ENCODE data around the gene LRRK1.

The LRRK1 gene

GRCh38 chr15:101063212-101063611 is 144.1 kb downstream of the LRRK1 start:
- DNase-seq (ENCODE audit: low read depth): no peak
- no peak overlapping the region for H3K4me3 ChIP-seq (ENCODE audit: low read depth, low read length)
- no peak for TF ChIP-seq CTCF (IDR thresholded peaks at IDR 0.05; ENCODE audit: low read depth, low read length, missing control alignments)

GRCh38 chr15:101063891-101064794 is 145.0 kb downstream of the LRRK1 start:
- no peak overlapping the region for H3K4me3 ChIP-seq (ENCODE audit: low read depth, low read length)
- DNase-seq (ENCODE audit: low read depth): no peak
- TF ChIP-seq CTCF (IDR thresholded peaks at IDR 0.05; ENCODE audit: low read depth, low read length, missing control alignments): no peak

GRCh38 chr15:101064795-101065569 is 145.8 kb downstream of the LRRK1 start:
- no peak for DNase-seq (ENCODE audit: low read depth)
- H3K4me3 ChIP-seq (ENCODE audit: low read depth, low read length): no peak overlapping the region
- no peak for TF ChIP-seq CTCF (IDR thresholded peaks at IDR 0.05; ENCODE audit: low read depth, low read length, missing control alignments)

GRCh38 chr15:101065570-101066221 is 146.5 kb downstream of the LRRK1 start:
- TF ChIP-seq CTCF (IDR thresholded peaks at IDR 0.05; ENCODE audit: low read depth, low read length, missing control alignments): no peak
- no peak for DNase-seq (ENCODE audit: low read depth)
- no peak overlapping the region for H3K4me3 ChIP-seq (ENCODE audit: low read depth, low read length)

GRCh38 chr15:101066501-101067408 is 147.6 kb downstream of the LRRK1 start:
- no peak for TF ChIP-seq CTCF (IDR thresholded peaks at IDR 0.05; ENCODE audit: low read depth, low read length, missing control alignments)
- DNase-seq (ENCODE audit: low read depth): no peak
- H3K4me3 ChIP-seq (ENCODE audit: low read depth, low read length): no peak overlapping the region

Measured in GM12864 (cell line).